8988T (cell line): ENCODE results near the gene SZT2.
"Not testable (repeated sequence)": the region's sequence is repeated elsewhere in the genome, so short reads cannot be mapped to it uniquely, and the experiment has no call there.

Experiments
- DNase-seq: peaks from one replicate; pipeline ENCODE4 v3.0.0; 2011

Gene SZT2

DNA sequence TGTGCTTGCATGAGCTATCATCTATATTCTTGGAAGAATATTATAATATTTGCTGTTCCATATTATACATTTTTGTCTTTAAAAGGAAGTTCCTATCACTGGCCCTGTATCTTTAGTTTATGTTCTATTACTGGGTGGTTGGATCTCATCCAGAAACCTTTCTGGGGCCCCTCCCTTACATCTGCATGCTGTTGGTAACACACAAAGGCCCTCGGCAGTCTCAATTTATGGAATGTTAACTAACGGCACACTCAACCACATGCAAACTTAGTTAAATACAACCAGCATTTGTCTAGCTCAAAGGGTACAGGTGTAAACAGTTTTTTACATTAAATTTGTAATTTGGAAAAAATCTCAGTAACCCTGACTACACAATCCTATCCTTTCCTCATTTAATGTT, 73.8 kb downstream of the SZT2 start:
- DNase-seq: no peak

GRCh38 chr1:43464681-43465504, 75.2 kb downstream of the SZT2 start:
- DNase-seq: no peak

DNA sequence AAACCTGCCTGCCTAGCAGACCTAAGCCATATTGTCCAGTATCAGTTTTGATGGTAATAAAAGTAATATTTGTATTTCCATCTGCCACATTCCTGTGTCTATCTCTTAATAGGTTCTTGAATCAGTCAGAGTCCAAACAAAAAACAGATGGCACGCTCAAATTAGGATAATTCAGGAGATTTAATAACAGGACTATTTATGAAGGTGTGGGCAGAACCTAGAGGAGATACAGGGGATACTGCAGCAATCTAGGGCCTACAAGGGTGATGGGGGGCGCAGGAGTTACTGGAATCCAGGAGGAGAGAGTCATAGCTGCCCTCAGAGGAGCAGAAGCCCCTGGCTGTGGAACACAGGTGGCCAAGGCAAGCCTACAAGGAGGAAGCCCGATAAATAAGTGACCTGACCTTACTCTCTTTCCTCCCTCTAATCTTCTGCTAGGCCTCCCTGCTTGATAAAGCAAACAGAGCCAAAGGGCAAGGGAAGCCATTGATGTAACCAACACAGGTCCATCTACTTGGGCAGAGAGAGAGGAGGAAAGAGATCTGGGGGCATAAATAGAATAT, 75.9 kb downstream of the SZT2 start:
- DNase-seq: no peak

GRCh38 chr1:43466403-43466802, 76.7 kb downstream of the SZT2 start:
- DNase-seq: no peak

GRCh38 chr1:43468414-43468813, 78.7 kb downstream of the SZT2 start:
- DNase-seq: no peak

GRCh38 chr1:43469932-43470331, 80.2 kb downstream of the SZT2 start:
- no peak for DNase-seq

DNA sequence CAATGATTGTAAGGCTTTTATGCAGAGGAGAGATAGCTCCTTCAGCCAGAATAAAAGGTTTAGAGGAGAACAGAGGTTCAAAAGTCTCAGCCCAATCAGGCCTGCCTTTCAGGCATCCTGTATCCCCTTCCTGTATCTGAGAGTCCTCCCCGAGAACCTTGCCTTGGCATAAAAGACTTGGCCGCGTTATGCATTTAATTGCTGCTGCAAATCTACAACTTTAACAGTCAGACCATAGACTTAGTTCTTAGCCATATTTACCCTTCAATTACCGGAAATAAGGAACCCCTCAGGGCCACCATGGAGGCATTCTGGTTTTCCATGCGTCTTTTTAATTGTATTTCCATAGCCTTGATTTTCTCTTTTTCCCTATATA, 82.4 kb downstream of the SZT2 start:
- no peak for DNase-seq

DNA sequence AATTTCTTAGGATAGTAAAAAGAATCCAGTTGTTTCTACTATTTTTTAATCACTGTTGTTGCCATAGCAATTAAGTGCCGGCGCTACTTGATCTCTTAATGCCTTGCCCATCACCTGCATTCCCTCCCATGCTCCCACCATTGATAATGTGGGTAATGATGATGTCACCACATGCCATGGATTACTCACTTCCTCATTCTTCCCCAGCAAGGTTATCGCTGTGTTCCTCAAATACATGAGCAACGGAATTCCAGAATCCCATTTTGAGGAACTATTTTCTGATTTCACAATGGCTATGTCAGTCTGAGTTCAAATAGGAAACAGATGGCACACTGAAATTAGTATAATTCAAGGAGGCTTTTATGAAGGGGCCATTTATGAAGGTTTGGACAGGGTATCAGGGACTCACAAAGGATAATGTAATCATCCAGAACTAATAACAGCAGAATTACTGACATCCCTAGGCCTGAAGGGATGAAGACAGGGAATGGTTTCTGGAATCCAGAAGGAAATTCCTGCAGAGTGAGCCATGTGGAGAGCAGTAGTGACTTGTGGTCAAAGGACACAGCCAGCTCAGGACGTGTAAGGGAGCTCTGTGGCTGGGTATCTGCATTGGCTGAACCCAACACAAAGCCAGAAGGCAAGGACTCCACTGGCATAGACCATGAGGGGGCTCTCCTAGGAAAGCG, 82.9 kb downstream of the SZT2 start:
- not testable (repeated sequence) for DNase-seq

GRCh38 chr1:43473463-43473862, 83.8 kb downstream of the SZT2 start:
- DNase-seq: no peak

DNA sequence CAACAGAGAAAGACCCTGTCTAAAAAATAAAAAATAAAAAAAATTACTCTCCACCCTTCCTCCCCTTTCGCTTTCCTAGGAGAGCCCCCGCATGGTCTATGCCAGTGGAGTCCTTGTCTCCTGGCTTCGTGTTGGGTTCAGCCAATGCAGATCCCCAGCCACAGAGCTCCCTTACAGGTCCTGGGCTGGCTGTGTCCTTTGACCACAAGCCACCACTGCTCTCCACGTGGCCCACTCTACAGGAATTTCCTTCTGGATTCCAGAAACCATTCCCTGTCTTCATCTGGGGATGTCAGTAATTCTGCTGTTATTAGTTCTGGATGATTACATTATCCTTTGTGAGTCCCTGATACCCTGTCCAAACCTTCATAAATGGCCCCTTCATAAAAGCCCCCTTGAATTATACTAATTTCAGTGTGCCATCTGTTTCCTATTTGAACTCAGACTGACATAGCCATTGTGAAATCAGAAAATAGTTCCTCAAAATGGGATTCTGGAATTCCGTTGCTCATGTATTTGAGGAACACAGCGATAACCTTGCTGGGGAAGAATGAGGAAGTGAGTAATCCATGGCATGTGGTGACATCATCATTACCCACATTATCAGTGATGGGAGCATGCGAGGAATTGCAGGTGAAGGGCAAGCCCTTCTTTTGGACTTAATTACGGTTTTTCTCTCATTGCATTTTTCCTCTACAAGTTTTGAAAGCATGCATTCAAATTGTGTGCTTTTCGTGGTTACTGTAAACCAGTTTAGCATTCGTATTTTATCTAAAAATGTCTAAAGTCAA, 86.1 kb downstream of the SZT2 start:
- not testable (repeated sequence) for DNase-seq

DNA sequence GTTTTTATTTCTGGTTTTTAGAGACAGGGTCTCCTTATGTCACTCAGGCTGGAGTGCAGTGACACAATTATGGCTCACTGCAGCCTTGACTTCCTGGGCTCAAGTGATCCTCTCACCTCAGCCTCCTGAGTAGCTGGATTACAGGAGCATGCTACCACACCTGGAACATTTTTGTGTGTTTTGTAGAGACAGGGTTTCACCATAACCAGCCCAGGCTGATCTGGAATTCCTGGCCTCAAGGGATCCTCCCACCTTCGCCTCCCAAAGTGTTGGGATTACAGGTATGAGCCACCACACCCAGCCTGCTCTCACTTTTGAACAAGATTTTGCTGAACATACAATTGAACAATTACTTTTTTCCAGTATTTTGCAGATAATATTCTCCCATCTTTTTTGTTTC, 88.0 kb downstream of the SZT2 start:
- DNase-seq: no peak

- no peak for DNase-seq
These were observed 89.7 kb downstream of the SZT2 start for GRCh38 chr1:43479414-43479813.

- DNase-seq: no peak
These were observed 91.8 kb downstream of the SZT2 start for GRCh38 chr1:43481491-43481890.

DNA sequence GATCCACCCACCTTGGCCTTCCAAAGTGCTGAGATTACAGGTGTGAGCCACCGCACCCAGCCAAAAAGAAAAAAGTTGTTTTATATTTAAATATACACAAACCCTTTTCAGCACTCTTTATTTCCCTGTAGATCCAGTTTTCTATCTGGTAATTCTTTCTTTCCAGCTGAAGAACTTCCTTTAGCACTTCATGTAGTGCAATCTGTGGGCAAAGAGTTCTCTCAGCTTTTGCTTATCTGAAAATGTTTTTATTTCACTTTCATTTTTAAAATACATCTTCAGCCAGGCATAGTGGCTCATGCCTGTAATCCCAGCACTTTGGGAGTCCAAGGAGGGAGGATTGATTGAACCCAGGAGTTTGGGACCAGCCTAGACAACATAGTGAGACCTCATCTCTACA, 92.5 kb downstream of the SZT2 start:
- DNase-seq: no peak

DNA sequence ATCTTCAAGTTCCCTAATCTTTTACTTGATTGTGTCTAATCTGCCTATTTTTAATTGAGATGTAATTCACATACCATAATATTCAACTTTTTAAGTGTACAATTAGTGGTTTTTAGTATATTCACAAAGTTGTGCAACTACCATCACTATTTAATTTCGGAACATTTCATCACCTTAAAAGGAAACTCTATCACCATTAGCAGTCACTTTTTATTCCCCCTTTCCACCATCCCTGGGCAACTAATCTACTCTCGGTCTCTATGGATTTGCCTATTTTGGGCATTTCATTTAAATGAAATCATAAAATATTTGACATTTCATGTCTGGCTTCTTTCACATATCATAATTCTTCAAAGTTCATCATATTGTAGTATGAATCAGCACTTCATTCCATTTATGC, 94.7 kb downstream of the SZT2 start:
- DNase-seq: no peak

DNA sequence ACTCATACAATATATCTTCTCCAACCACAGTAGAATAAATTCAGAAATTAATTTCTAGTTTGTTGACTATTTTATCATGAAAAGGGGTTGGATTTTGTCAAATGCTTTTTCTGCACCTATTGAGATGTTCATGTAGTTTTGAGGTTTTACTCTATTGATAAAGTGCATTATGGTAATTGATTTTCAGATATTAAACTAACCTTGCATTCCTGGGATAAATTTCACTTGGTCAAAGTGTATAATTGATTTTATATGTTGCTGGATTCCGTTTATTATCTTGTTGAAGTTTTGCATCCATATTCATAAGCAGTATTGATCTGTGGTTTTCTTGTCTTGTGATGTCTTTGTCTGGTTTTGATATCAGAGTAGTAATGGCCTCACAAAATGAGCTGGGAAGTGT, 98.5 kb downstream of the SZT2 start:
- DNase-seq: no peak

DNA sequence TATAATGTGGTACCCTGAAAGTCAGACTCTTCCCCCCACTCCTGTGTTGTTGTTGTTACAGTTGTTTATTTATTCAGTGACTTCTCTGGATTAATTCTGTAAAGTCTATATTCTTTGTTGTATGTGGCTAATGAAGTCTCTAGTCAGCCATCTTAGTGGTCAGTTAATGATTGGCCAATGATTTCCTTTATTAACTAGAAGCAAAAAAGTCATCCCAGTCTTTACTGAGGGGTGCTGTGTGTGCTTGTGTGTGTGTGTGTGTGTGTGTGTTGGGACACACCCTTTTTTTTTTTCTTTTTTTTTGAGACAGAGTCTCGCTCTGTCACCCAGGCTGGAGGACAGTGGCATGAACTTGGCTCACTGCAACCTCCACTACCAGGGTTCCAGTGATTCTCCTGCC, 101.4 kb downstream of the SZT2 start:
- no peak for DNase-seq

DNA sequence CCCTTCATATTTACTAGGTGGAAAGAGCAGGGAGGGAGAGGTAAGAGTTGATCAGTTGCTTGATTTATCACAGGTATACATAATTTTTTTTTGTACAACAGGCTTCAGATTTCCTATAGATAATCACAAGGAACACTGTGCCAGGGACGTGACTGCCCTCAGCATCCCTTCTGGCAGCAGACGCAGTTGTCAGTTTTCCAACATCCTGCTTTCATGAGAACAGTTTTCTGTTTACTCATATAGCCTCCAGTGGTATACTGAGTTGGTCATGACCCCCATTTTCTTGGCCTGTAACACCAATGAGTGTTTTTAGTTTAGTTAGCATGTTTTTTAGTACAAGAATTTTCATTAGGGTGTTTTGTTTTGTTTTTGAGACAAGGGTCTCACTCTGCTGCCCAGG, 103.1 kb downstream of the SZT2 start:
- DNase-seq: no peak

DNA sequence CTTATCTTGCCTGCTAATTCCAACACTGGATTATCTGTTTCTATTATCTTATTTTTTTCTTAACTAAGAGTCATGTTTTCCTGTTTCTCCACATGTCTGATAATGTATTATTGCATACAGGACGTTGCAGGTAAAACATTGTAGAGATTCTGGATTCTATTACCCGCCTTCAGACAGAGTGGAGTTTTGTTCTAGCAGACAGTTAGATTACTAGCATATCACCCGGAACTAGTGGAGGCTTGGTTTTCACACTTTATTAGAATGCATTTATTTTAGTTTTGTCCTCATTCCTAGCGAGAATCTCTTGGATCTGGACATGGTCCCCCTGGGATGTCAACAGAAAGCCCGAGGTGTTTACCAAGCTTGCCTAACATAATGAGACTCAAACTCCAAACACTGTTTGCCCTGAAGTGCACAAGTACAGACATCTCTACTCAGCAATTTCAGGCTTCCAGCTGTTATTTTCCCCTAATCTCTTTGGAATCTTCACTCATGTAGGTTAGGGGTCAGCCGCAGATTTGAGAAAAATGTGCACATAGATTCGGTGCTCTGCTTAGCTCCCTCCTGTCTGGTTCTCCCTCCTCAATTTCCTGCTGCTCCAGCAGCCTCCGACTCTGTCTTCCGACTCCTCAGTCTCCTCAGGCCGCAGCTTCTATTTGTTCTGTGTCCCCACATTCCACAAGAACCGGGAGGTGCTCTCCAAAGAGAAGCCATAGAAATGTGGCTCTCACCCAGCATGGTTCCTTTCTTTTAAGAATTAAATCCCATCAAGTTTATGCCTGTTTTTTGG, 104.2 kb downstream of the SZT2 start:
- no peak for DNase-seq

DNA sequence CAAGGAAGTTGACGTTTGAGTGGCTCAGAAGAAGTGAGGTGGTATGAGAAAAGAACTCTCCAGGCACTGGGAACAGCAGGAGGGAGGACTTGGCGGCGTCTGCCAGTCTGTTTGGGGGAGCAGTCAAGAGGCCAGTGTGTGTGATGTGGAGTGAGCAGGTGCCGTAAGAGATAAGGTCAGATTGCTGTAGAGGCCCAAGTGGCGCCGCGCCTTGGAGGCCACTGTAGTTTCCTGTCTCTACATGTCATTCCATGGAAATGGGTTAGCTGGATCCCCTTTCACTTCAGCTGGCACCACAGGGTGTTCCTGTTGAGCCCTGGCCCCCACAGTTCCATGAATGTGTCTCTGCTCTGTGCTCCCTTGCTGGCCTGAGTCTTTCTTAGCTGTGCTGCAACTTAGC, 105.5 kb downstream of the SZT2 start:
- no peak for DNase-seq

- DNase-seq: no peak
These were observed 110.2 kb downstream of the SZT2 start for GRCh38 chr1:43499898-43500297.

DNA sequence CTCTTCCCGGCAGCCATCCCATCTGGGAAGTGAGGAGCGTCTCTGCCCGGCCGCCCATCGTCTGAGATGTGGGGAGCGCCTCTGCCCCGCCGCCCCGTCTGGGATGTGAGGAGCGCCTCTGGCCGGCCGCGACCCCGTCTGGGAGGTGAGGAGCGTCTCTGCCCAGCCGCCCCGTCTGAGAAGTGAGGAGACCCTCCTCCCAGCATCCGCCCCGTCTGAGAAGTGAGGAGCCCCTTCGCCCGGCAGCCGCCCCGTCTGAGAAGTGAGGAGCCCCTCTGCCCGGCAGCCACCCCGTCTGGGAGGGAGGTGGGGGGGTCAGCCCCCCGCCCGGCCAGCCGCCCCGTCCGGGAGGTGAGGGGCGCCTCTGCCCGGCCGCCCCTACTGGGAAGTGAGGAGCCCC, 112.1 kb downstream of the SZT2 start:
- DNase-seq: not testable (repeated sequence)

DNA sequence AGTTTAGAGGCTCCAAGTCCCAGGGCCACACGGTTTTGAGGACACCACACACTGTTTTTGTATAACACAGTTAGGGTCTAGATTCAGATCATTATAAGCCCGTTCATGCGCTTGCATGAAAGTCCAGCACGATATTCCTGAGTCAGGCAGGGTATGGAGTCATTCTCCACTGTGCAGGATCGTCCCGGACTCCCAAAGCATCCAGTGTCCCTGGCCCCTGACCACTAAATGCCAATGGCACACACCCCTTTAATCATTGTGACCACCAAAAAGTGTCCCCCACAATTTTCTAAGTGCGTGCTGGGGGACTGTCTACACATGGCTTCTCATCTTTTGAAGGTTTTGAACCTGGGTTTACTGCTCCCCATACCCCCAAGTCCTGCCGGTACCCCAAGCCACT, 113.8 kb downstream of the SZT2 start:
- no peak for DNase-seq
